NCI-H187 treated with DMSO at 0.1 percent for 48 hours (cell line): ENCODE measurements around the gene DIS3L.
"Not testable (repeated sequence)": the region's sequence is repeated elsewhere in the genome, so short reads cannot be mapped to it uniquely, and the experiment has no call there.

Experiments
- DNase-seq: peaks from one replicate; lab custom pipeline; 2025; lab: John Stamatoyannopoulos, UW

DIS3L gene

DNA sequence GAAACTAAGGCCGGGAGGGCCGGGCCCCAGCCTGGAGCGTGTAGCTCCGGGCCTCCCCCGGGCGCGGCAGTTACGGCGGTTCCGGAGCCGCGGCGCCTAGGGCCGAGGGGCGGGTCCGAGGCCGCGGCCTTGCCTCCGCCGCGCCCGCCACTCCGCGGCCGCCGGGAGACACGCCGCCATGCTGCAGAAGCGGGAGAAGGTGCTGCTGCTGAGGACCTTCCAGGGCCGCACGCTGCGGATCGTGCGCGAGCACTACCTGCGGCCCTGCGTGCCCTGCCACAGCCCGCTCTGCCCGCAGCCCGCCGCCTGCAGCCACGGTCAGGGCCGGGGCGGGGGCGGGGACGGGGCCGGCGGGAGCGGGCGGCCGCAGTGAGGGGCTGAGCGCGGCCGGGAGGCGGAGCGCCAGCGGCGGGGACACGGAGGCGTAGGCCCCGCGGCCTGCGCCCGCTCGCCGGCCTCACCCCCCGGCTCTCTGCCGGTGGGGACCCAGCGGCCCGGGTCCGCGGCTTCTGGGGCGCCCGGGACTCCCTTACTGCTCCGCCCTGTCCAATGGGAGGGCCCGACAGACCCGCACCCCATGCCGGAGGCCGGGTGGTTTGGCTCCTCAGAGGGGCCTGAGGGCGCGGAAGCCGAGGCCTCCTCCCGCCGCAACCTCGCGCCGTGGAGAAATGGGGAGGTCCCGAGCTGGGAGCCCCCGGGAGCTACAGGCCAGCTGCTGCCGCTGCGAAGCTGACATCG lies at the start of gene DIS3L:
TSS of gene DIS3L (plus strand) at position 150 of the 738 bp plus-strand sequence. CDS start at position 179, 29 bp downstream.
- DNase-seq = no peak

DNA sequence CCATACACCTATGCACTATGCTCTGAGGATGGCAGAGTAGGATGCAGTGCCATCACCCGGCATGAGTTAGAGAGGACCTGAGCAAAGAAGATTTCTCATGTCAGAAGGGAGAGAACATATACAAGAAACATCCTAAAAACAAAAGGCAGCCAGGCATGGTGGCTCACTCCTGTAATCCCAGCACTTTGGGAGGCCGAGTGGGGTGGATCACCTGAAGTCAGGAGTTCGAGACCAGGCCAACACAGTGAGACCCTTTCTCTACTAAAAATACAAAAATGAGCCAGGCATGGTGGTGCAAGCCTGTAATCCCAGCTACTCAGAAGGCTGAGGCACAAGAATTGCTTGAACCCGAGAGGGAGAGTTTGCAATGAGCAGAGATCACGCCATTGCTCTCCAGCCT lies 47.5 kb upstream of the DIS3L start:
- not testable (repeated sequence) for DNase-seq

DNA sequence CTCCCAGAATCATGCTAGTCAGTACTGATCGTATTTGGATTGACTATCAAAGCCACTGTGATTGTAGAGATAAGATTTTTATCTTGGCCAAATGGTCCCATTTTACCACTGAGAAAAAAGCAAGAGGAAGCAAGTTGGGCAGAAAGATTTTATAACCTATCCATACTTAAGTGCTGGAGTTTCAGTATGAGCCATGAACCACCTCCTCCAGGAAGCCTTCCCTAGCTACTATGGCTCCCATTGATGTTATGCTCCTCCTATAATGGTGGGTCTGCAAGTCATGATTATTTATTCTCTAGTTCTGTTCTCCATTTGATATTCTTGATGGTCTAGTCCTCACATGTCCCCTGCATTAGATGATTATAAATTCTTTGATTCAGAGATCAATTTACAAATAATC lies 46.4 kb upstream of the DIS3L start:
- no peak for DNase-seq

DNA sequence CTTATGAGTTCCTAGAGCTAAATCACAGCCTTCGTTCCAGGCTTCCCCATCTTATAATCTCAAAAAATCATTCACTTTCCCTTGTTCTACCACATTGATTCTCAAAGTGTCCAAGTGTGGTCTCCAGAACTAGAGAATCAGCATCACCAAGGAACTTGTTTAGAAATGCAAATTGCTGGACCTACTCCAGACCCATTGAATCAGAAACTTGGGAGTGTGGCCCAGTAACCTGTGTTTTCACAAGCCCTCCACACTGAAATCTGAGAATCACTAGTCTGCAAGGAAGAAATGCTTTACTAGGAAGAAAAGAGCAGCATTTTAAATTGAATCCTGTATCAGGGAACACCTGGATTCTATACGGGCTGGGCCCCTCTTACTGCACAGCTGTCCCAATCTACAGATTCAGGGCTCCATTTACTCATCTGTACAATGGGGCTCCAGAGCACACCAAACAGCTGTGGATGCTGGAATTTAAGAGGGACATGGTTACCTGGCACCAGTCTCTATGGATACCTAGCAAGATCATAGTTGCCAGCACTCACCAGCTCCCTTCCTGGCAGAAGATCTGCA lies 43.7 kb upstream of the DIS3L start:
- DNase-seq = no peak

DNA sequence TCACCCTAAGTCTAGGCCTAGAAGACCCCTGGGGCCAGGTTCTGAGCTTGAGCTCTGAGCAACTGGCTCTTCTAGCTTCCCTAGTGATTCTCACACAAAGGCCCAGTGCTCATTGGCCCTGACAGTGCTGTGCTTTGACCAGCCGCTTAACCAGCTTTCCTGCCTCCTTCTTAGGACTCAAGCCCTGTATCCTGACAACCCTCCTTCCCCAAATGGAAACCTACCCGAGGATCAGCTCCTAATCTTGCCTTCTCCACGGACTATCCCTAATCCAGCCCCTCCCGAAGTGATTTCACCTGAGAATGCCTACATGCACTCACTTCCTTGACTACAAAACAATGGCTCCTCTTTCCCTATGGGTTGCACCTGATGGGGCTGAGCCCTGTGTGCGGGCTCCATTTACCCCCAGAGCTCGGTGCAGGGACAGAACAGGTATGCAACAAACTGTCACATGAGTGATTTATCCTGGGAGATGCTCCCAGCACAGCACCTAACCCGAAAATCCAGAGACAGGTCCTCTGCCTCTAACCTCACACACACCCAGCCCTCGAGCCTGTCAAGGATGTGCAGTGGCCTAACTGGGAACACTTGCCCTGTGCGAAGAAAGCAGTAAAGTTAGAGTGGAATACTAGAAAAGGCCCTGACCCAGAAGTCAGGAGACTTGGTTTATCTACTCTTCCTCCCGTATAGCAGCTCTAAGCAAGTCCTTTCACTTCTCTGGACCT lies 42.1 kb upstream of the DIS3L start:
- no peak for DNase-seq

DNA sequence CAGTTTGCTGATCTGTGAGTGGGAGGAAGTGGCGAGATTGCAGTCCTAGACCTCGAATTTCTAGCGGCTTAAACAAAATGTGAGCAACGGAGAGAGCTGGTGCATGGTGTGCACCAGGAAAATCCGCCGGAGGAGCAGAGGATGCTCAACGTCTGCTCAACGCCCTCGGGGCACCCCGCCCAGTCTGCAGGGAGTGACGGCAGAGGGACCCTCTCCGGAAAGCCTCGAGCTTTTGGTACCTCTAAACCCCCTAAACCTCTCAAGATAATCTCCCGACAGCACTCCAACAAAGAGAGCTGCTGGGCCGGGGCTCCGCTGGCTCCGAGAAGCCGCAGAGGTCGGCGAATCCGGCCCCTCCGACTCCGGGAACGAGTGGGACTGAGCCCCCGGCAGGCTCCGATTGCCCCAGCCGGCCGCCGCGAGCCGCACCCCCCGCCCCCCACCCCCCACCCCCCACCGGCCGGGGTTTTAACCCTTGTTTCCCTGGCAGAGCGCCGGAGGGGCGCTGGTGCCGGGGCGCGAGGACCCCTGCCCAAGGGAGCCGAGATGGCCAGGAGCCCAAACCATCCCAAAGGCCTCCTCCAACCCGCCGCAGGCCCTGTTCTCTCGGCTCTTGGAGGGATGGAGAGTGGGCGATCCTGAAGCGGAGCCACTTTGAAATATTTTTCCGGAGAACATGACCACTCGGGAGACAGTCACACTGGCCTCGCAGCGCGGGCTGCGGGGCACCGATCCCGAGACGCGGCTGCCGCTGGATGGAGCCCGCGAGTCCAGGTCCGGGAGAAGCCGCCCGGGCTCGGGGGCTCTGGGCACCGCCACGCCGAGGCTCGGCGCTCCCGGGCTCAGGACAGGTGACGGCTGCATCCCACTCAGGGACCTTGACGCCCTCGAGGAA lies 41.3 kb upstream of the DIS3L start:
- no peak for DNase-seq

DNA sequence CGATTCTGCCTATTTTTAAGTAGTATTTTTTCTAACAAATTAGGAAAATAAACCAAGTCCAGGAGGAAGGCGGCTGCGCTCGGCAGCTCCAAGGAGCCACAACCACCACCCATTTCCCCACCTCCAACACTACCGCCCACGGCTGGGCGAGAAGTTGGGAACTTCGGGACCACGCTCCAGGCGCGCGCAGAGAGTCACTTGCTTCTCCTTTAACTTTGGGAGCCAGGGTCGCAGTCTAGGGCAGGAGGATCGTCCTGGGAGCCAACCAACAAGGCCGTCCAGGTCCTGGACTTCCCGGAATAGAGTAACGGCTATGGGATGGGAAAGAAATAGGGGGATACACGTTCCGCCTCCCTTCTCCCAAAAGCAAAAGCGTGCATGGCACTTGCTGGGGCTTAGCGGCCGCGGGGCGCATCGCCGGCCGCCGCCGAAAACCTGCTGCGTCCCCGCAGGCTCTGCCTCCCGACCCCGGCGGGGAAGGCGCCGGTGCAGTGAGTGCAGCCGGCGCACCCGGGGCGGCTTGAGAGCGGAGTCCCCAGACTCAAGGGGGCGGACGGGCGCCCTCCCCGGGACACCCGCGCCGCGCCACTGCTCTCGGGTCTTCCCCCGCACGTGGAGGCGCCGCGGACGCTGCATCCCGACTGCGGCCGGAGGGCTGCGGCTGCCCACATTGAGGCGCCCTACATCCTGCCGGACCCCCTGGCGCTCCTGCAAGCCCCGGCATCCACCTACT lies 40.5 kb upstream of the DIS3L start:
- no peak for DNase-seq

DNA sequence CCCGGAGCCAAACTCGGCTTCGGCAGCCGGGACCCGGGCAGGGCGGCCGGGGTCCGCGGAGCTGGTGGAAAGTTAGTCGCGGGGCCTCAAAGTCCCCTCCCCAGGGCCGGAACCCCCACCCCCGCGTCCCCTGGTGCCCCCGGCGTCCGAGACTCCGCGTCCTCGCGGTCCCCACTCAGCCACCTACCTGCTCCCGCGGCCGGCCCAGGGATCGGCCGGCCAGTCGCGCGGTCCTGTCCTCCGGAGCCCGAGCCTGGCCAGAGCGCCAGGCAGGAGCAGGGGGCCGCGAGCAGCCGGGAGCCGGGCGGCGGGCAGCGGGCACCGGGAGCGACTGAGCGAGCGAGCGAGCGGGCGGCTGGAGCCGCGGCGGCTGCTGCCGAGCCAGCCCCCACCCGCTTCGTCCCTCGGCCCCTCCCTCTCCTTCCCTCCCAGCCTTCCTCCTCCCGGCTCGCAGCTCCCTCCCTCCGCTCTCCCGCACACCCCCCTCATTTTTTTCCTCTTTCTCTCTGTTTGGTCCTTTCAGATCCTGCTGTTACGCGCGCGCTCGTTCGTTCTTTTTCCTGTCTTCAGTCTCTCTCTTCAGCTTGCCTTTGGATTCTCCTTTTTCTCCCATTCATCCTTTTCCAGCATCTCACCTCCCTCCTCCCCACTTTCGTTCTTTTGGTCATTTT lies 39.8 kb upstream of the DIS3L start, which contains the start of gene MEGF11:
TSS of gene MEGF11 (minus strand) at position 333 of the 671 bp plus-strand sequence. CDS start 125,347 bp downstream, outside the sequence.
- no peak for DNase-seq

DNA sequence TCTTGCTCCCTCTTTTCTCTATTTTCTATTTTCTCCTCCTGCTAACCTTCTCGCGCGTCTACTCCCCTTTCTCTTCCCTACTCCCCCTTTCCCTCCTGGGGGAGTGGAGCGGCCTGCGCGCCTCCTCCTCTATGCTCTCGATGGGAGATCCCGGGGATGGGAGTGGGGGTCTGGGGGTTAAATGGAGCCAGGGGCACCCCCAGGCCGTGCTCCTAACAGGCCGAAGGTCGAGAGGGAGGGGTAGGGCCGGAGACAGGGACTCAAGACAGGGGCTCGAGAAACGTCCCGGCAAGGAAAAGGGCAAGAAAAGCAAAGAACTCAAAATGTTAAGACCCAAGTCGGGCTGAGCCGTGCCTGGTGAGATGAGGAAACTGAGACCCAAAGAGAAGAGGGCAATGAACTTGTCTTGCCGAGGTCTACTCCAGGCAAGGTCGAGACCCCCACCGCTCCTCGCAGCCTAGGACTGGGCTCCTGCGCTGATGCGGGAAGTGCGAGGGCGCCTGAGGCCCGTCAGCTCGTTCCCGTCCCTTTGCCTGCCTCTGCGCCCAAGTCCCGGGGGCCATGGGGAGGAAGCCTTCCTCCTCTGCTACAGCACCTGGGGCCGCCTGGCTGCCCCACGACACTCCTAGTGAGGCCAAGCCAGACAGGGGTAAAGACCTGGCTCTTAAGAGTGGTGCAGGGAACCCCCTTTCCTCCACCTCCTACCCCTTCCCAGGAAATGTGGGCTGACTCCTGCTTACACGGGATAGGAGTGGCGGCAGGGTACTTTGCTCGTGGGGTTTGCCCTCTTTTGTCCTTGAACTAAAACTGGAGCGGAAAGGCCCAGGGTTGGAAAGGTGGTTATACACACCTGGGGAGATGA lies 39.0 kb upstream of the DIS3L start:
- DNase-seq = no peak

DNA sequence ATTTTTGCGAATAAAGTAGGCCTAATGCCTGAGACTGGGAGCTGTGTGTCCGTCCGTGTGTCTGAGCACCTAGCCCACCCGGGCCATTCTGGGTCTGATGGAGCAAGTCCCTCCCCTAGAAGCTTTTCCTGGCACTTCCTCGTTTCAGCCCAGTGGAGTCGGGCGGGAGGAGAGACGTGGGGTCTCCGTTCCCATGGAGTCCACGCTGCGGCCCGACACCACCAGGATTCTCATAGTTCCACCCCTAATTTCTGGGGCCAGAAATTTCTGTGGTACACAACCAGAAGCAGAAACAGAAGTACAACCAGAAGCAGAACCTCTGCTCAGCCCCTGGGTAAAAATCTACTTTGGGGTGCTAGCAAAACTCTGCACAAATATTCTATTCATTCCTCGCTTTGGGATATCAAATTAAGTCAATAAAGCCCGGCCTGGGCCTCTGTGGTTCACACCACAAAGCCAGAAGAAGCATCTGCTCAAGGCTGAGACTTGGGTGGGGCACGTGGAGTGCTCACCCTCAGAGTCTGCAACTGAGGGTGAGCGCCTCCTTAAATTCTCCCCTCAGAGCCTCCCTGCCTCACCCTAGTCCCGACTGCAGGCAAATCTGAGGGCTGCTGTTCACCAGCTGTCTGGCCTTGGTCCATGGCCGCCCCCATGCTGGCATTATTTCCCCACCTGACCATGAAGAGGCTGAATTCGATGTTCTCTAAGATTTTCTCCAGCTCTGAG lies 38.3 kb upstream of the DIS3L start:
- no peak for DNase-seq

DNA sequence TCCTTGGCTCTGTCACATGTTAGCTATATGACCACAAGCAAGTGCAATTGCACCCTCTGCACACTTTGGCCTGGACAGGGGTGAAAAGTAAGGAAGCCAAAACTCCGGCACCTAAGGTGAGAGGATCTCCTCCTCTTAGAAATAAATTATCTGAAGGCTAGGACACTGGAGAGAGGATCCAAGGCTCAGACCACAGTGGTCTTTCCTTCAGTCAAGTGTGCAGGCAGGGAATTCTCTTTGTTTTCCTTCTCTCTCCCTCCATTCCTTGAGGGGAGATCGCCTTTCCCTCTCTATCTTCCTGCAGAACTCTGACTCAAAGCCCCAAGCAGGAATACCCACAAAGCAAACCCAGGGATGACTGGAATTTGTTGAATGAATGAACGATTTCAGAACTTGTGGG lies 36.7 kb upstream of the DIS3L start:
- no peak for DNase-seq

DNA sequence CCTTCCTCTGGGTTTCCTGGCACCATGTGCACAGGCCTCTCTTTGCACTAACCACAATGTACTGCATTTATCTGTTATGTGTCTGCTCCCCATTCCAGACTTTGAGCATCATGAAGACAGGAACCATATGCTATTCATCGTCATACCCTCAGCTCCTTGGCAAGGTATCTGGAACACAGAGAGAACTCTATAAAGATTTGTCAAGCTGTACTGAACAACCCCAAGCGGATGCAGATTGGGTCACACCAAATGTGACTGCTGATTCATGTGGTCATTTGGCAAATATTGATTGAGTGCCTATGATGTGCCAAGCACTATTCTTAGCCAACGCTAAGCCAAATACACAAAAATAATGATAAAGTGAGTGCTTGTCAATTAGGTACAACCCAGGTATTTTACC lies 32.3 kb upstream of the DIS3L start:
- no peak for DNase-seq

DNA sequence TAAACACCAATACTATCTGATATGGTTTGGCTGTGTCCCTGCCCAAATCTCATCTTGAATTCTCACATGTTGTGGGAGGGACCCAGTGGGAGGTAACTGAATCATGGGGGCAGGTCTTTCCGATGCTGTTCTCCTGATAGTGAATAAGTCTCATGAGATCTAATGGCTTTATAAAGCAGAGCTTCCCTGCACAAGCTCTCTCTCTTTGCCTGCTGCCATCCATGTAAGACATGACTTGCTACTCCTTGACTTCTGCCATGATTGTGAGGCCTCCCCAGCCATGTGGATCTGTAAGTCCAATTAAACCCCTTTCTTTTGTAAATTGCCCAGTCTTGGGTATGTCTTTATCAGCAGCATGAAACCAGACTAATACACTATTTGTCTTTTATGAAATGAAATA lies 30.5 kb upstream of the DIS3L start:
- DNase-seq = not testable (repeated sequence)

DNA sequence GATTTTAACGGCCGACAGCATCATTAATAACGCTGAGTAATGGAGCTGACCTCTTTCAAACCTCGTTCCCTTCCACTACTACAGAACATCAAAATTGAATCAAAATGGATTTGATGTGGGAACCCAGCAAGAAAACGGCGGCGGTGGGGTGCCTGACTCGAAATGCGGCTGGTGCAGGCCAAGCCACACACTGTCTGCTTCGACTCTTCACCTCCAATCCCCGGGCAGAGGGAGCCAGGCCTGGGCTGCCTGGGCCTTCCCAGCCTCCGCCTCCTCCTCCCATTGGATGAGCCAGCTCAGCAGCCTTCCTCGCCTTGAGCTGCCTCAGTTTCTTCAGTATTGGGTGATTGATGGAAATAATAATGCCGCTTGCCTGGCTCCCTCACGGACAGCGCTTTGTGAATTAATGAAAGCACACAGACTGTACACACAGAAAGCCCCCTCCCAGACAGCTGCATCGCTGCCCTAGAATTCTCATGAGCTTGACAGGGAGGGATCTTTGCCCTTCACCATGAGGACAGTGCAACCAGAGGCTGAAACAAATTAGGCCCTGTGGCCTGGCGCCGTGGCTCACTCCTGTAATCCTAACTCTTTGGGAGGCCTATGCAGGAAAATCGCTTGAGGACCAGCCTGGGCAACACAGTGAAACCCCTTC lies 28.4 kb upstream of the DIS3L start:
- no peak for DNase-seq

DNA sequence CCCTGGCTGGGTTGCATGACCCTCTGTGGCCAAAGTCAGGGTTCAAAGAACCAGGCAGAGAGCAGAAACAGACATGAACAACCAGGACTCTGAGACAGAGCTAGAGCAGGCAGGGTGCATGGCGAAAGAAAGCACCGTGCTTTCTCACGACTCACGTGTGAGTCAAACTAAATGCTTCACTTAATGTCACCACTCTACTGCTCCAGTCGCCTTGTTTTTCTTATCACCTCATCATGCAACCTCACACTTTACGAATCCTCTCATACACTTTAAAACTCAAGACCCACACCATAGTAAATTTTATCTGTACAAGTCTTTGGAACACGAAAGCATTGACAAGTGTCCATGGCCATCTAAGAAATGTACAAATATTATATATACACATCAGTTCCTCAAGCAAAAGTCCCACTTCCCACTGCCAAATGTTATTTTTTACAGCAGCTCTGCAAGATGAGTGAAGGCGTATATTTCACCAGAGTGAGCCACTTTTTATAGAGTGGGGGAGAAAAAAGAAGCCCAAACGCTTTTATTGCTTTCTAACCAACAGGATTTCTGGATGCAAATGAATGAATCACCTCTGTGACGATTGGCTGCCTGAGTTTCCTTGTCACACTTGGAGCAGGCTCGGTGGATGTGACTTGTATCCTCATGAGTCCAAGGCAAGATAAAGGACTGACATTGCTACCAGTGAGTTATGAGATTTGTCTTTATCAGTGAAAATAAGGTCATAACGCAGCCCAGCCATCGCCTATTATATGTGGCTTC lies 23.9 kb upstream of the DIS3L start:
- DNase-seq = no peak

DNA sequence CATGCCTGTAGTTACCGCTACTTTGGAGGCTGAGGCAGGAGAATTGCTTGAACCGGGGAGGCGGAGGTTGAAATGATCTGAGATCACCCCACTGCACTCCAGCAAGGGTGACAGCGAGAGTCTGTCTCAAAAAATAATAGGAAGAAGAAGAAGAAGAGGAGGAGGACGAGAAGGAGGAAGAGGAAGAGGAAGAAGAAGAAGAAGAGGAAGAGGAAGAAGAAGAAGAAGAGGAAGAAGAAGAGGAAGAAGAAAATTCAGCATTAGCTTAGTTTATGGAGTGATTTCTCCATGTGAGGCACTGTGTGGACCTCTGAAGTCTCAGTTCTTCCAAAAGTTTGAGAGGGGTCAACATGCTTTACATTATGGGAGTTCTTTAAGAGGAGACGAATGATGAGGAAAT lies 22.4 kb upstream of the DIS3L start:
- no peak for DNase-seq

DNA sequence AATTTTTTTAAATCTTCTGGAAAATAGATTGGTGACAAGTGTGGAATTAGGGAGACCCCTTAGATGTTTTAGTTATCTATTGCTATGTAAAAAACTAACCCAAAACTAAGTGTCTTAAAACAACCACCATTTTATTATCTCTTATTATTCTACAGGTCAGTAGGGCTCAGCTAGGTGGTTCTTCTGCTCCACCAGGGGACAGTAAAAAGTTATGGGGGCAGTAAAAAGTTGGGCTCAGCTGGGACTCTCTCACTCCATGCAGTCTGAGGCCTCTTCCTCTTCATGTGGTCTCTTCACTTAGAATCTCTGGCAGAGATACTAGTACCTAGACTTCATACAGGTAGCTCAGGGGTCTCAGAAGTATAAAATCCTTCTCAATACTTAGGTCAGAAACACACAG lies 18.0 kb upstream of the DIS3L start:
- DNase-seq = no peak

DNA sequence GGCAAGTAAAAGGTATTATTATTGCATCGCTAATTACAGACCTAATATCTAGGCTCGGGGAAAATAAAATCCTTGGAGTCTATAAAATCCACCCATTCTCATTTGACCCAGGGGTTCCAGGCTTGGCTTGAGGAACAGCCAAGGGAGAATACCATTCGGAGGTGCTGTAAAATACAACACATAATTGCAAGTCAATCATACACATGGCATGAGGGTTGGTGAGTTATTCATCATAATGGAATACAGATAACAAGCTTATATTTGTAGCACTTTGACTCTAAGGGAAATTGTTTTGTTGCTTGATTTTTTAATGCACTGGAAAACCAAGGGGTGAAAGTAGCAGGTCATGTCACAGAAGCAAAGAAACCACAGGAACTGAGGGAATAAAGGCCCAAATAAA lies 16.8 kb upstream of the DIS3L start:
- DNase-seq = no peak
